Neural progenitor cell (in vitro differentiated cells): Measurements from ENCODE around the gene GCK. TPM values are rescaled to one million over a fixed set of nuclear protein-coding genes. Genes with fewer than 3 reads are reported as not detected.

ENCODE experiments used
- DNase-seq: peaks from one replicate; pipeline ENCODE4 v3.0.0-alpha.2; 2016; ENCODE audit warnings: low spot score
- H2AFZ ChIP-seq: fragments of 200-600 bp; sonication (generic); replicated peaks from 2 replicates; pipeline ENCODE4 v1.6.1; 2016; ENCODE audit warnings: antibody characterized with exemption
- H3F3A ChIP-seq: fragments of 200-600 bp; sonication (generic); 2 replicates; pipeline ENCODE4 v1.6.1; 2016; ENCODE audit warnings: antibody characterized with exemption, low read depth
- H3K27ac ChIP-seq: fragments of 200-600 bp; sonication (generic); 2 replicates; pipeline ENCODE4 v1.5.1; 2016; ENCODE audit warnings: mild to moderate bottlenecking
- H3K27me3 ChIP-seq: fragments of 200-600 bp; sonication (generic); 2 replicates; pipeline ENCODE4 v1.6.1; 2016; ENCODE audit warnings: mild to moderate bottlenecking, moderate library complexity
- H3K36me3 ChIP-seq: fragments of 200-600 bp; sonication (generic); 2 replicates; pipeline ENCODE4 v1.5.1; 2016
- H3K4me1 ChIP-seq: fragments of 200-600 bp; sonication (generic); 2 replicates; pipeline ENCODE4 v1.6.1; 2016; ENCODE audit warnings: mixed run types
- H3K4me2 ChIP-seq: fragments of 200-600 bp; sonication (generic); 2 replicates; pipeline ENCODE4 v1.6.1; 2016
- H3K4me3 ChIP-seq: fragments of 200-600 bp; sonication (generic); 2 replicates; pipeline ENCODE4 v1.5.1; 2016
- H3K79me2 ChIP-seq: fragments of 200-600 bp; sonication (generic); 2 replicates; pipeline ENCODE4 v1.6.1; 2016; ENCODE audit warnings: low read depth
- H3K9ac ChIP-seq: fragments of 200-600 bp; sonication (generic); 2 replicates; pipeline ENCODE4 v1.6.1; 2016
- H3K9me3 ChIP-seq: fragments of 200-600 bp; sonication (generic); 2 replicates; pipeline ENCODE4 v1.5.1; 2016; ENCODE audit warnings: low read depth
- H4K20me1 ChIP-seq: fragments of 200-600 bp; sonication (generic); 2 replicates; pipeline ENCODE4 v1.6.1; 2016; ENCODE audit warnings: low read depth
- H3K27ac Mint-ChIP-seq: 3 replicates; pipeline ENCODE4 v1.8.0; 2021; ENCODE audit warnings: mixed read lengths
- H3K27me3 Mint-ChIP-seq: 2 replicates; pipeline ENCODE4 v1.8.0; 2022; ENCODE audit warnings: low read depth, mild to moderate bottlenecking, inconsistent platforms, moderate library complexity, mixed read lengths; ENCODE audit not compliant: insufficient read depth
- H3K36me3 Mint-ChIP-seq: 3 replicates; pipeline ENCODE4 v1.8.0; 2021; ENCODE audit warnings: mixed read lengths
- H3K4me1 Mint-ChIP-seq: 3 replicates; pipeline ENCODE4 v1.8.0; 2021; ENCODE audit warnings: mixed read lengths
- H3K4me3 Mint-ChIP-seq: 3 replicates; pipeline ENCODE4 v1.8.0; 2021; ENCODE audit warnings: mild to moderate bottlenecking, moderate library complexity, mixed read lengths
- H3K9me3 Mint-ChIP-seq: 3 replicates; pipeline ENCODE4 v1.8.0; 2020; ENCODE audit warnings: mixed read lengths
- EZH2 ChIP-seq: fragments of 200-600 bp; sonication (generic); IDR thresholded peaks from 2 replicates; pipeline ENCODE4 v1.6.1; 2017; ENCODE audit warnings: antibody characterized with exemption, mild to moderate bottlenecking, moderate library complexity
- EZH2phosphoT487 ChIP-seq: fragments of 200-600 bp; sonication (generic); IDR thresholded peaks from 2 replicates; pipeline ENCODE4 v1.6.1; 2017; ENCODE audit warnings: antibody characterized with exemption
- total RNA-seq: library from RNA; depleted of rRNA; stranded (reverse); fragments of >200 nt; gene quantifications from 2 replicates; pipeline ENCODE4 v1.2.3, GENCODE V29; 2015; ENCODE audit warnings: low replicate concordance
- TF ChIP-seq, protein P1 (sequence below): fragments of 200-600 bp; sonication (generic); IDR thresholded peaks from 2 replicates; pipeline ENCODE4 v1.5.1; 2017; ENCODE audit warnings: antibody characterized with exemption, mild to moderate bottlenecking

Gene GCK
- total RNA-seq, 1 donor from 2014 or later: not detected

DNA sequence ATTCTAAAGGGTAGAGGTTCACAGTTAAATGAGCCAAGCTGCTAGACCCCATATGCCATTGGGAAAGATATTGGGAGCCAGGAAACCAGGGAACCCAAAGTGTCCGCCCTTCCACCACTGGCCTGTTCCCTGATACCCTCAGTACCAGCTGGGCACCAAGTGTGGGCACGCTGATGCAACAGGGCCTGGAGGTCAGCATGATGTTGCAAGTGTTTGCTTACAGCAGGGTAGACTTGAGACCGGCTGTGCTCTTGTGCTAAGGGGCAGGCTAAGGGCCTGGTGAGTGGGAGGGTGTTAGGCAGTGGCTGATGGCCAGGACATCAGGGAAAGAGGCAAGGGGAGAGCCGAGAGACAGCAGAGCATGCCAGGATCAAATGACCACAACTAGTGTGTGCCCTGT, 27.1 kb downstream of the GCK start:
- H3K9ac ChIP-seq: no peak overlapping the region
- no peaks in the 10 kb centered on the region for H4K20me1 ChIP-seq
- H2AFZ ChIP-seq: no peak overlapping the region
- no peaks in the 10 kb centered on the region for H3K36me3 Mint-ChIP-seq
- H3K27me3 ChIP-seq: no peaks in the 10 kb centered on the region
- H3K4me2 ChIP-seq: no peak overlapping the region
- H3K4me3 Mint-ChIP-seq: peak overlapping the region; percentile 11
- H3K27ac Mint-ChIP-seq: no peak overlapping the region
- DNase-seq: no peak
- peaks cover 15% of the 10 kb centered on the region for H3K4me1 ChIP-seq
- no peaks in the 10 kb centered on the region for H3F3A ChIP-seq
- H3K4me1 Mint-ChIP-seq: peaks cover 18% of the 10 kb centered on the region
- TF ChIP-seq, protein P1, sequence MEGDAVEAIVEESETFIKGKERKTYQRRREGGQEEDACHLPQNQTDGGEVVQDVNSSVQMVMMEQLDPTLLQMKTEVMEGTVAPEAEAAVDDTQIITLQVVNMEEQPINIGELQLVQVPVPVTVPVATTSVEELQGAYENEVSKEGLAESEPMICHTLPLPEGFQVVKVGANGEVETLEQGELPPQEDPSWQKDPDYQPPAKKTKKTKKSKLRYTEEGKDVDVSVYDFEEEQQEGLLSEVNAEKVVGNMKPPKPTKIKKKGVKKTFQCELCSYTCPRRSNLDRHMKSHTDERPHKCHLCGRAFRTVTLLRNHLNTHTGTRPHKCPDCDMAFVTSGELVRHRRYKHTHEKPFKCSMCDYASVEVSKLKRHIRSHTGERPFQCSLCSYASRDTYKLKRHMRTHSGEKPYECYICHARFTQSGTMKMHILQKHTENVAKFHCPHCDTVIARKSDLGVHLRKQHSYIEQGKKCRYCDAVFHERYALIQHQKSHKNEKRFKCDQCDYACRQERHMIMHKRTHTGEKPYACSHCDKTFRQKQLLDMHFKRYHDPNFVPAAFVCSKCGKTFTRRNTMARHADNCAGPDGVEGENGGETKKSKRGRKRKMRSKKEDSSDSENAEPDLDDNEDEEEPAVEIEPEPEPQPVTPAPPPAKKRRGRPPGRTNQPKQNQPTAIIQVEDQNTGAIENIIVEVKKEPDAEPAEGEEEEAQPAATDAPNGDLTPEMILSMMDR: no peak
- TF ChIP-seq EZH2phosphoT487: no peak
- no peak for TF ChIP-seq EZH2
- no peaks in the 10 kb centered on the region for H3K9me3 Mint-ChIP-seq
- H3K9me3 ChIP-seq: no peaks in the 10 kb centered on the region
- H3K27me3 Mint-ChIP-seq: peaks cover 5% of the 10 kb centered on the region
- H3K36me3 ChIP-seq: no peaks in the 10 kb centered on the region
- no peak overlapping the region for H3K27ac ChIP-seq
- H3K79me2 ChIP-seq: no peaks in the 10 kb centered on the region
- H3K4me3 ChIP-seq: no peak overlapping the region

DNA sequence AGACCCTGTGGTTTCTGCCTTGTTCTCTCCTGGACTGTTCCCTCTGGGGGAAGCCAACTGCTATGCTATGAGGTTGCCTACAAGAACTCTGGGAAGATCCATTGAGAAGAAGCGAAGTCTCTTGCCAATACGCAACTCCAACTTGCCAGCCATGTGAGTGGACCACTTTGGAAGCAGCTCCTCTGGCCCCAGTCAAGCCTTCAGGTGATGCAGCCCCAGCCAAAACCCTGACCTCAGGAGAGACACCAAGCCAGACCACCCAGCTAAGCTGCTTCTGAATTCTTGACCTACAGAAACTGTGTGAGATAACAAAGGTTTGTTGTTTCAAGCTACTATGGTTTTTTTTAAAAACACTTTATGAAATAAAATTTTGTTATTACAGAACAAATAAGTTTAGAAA, 27.9 kb downstream of the GCK start:
- Histone ChIP-seq H3K27ac (no peak overlapping the region), H3F3A (no peaks in the 10 kb centered on the region), H4K20me1 (no peaks in the 10 kb centered on the region), H3K36me3 (no peaks in the 10 kb centered on the region), H2AFZ (no peak overlapping the region), H3K4me2 (no peak overlapping the region), H3K27me3 (no peaks in the 10 kb centered on the region), H3K4me1 (peaks cover 15% of the 10 kb centered on the region), H3K9ac (no peak overlapping the region), H3K9me3 (no peaks in the 10 kb centered on the region), H3K4me3 (no peak overlapping the region), H3K79me2 (no peaks in the 10 kb centered on the region)
- Mint-ChIP-seq H3K27me3 (peaks cover 5% of the 10 kb centered on the region), H3K9me3 (no peaks in the 10 kb centered on the region), H3K36me3 (no peaks in the 10 kb centered on the region), H3K4me3 (no peak overlapping the region), H3K4me1 (peaks cover 18% of the 10 kb centered on the region), H3K27ac (no peak overlapping the region)
- TF ChIP-seq, protein P1: no peak
- TF ChIP-seq EZH2phosphoT487 (no peak), EZH2 (no peak)
- no peak for DNase-seq

DNA sequence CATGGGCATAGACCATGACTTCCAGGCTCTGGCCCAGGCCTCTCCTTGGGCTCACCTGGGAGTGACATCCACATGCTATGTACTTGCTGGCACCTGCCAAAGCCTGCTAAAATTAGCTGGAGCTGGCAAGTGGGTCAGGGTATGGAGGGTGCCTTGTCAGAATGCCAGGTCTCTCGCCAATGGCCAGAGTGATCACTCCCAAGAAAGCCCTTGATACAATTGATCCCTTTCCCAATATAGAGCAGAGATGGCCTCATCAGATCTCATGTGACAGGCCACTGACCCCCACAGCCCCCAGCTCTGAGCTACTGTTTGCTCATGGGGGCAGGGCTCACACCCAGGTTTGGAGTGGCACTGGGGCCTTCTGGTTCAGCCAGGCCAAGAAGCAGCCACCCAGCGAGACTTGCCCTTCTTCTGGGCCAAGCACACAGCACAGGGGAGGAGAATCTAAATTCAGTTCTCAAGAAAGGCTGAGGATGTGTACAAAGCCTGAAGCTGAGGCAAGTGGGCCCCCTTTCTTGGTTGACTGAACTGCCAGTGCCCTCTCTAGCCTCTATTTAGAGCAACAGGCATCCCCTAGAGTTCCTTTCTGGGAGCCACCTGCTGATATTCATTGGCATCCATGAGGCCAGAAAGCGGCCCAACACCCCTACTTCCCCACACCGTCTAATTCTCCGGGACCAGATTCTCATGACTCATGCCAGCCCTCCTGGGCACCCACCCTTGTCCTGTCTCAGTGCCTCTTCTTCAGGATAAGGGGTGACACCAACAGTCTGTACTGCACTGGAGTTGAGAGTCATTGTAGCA, 29.2 kb downstream of the GCK start:
- no peak overlapping the region for H3K4me2 ChIP-seq
- DNase-seq: no peak
- H3K36me3 ChIP-seq: no peaks in the 10 kb centered on the region
- TF ChIP-seq, protein P1: no peak
- TF ChIP-seq EZH2phosphoT487 (no peak), EZH2 (no peak)
- no peaks in the 10 kb centered on the region for H4K20me1 ChIP-seq
- no peaks in the 10 kb centered on the region for H3K27me3 ChIP-seq
- Mint-ChIP-seq H3K36me3 (no peaks in the 10 kb centered on the region), H3K27ac (no peak overlapping the region), H3K9me3 (no peaks in the 10 kb centered on the region), H3K4me3 (no peak overlapping the region), H3K27me3 (peaks cover 5% of the 10 kb centered on the region), H3K4me1 (peaks cover 18% of the 10 kb centered on the region)
- no peaks in the 10 kb centered on the region for H3K9me3 ChIP-seq
- no peaks in the 10 kb centered on the region for H3F3A ChIP-seq
- H3K27ac ChIP-seq: no peak overlapping the region
- H3K79me2 ChIP-seq: no peaks in the 10 kb centered on the region
- H2AFZ ChIP-seq: no peak overlapping the region
- no peak overlapping the region for H3K4me3 ChIP-seq
- H3K4me1 ChIP-seq: peaks cover 15% of the 10 kb centered on the region
- no peak overlapping the region for H3K9ac ChIP-seq
